K562 (cell line): ENCODE data around the gene HOATZ. TPM values are rescaled to one million over a fixed set of nuclear protein-coding genes. Genes with fewer than 3 reads are reported as not detected.

Experiments used
- ATAC-seq: fragments of 200-7000 bp; cut with Tn5 transposase; 3 replicates; pipeline ENCODE4 v1.9.1; 2020; ENCODE audit warnings: moderate library complexity
- BruUV-seq: library from RNA; stranded (reverse); fragments of 400-500 nt; replicated peaks from 2 replicates; lab custom pipeline; 2021; lab: Mats Ljungman, UMichigan
- CTCF ChIA-PET: fragments of 300-600 bp; formaldehyde crosslinking; extraction: SDS; loops from one replicate; lab custom pipeline; 2021; ENCODE audit warnings: low intra/inter-chr PET ratio; lab: Yijun Ruan, JAX
- POLR2A ChIA-PET: fragments of 300-600, 350-650 bp; sonication (Branson Sonifier 250); formaldehyde crosslinking; extraction: SDS; loops from one replicate; lab custom pipeline; 2021; ENCODE audit warnings: antibody characterized with exemption, inconsistent platforms; lab: Yijun Ruan, JAX
- DNase-seq, 4 experiments: peaks; one replicate each; pipeline versions ENCODE4 v3.0.0 to v3.0.0-alpha.2; 2011 to 2018; ENCODE audit warnings: low spot score in 3 of 4, mixed read lengths in 3 of 4; ENCODE audit errors: extremely low read depth in 1 of 4
- FAIRE-seq: peaks from 2 replicates; lab custom pipeline; 2011; peaks lifted over from hg19 to GRCh38; lab: Jason Lieb, UNC
- H2AFZ ChIP-seq: 2 replicates; pipeline ENCODE4 v1.6.0; 2011; ENCODE audit warnings: low read depth, low read length, control low read depth, inconsistent platforms
- H3K27ac ChIP-seq: fragments of 200-600 bp; 3 replicates; pipeline ENCODE4 v1.8.0; 2011; ENCODE audit warnings: low read depth, mild to moderate bottlenecking, control low read depth, inconsistent platforms, low read length, moderate library complexity, mixed read lengths; ENCODE audit errors: extremely low read depth
- H3K27me3 ChIP-seq, 2 experiments: fragments of 300-600 bp in 1 of 2; 2 replicates in 1 of 2; 3 replicates in 1 of 2; pipeline versions ENCODE4 v1.6.0 to v1.8.0; 2011; ENCODE audit warnings: inconsistent platforms in 2 of 2, low read length in 2 of 2, mild to moderate bottlenecking in 1 of 2, mixed read lengths in 1 of 2, moderate library complexity in 1 of 2; ENCODE audit not compliant: control insufficient read depth in 2 of 2, insufficient read depth in 2 of 2
- H3K36me3 ChIP-seq: fragments of 300-600 bp; 3 replicates; pipeline ENCODE4 v1.8.0; 2011; ENCODE audit warnings: mild to moderate bottlenecking, low read length, inconsistent platforms; ENCODE audit not compliant: control insufficient read depth, insufficient read depth
- H3K4me1 ChIP-seq, 2 experiments: fragments of 200-600 bp in 1 of 2; replicated peaks in 1 of 2; 2 replicates in 1 of 2; 3 replicates in 1 of 2; pipeline versions ENCODE4 v1.5.1 to v1.8.0; 2011; ENCODE audit warnings: inconsistent platforms in 2 of 2, low read length in 2 of 2, mild to moderate bottlenecking in 1 of 2, mixed read lengths in 1 of 2, moderate library complexity in 1 of 2; ENCODE audit not compliant: control insufficient read depth in 2 of 2, insufficient read depth in 2 of 2
- H3K4me2 ChIP-seq: 2 replicates; pipeline ENCODE4 v1.6.1; 2011; ENCODE audit warnings: low read length, control low read depth, inconsistent platforms, mixed read lengths; ENCODE audit not compliant: insufficient read depth
- H3K4me3 ChIP-seq: fragments of 200-600 bp; sonication (generic), shearing (Covaris generic); 2 replicates; pipeline ENCODE4 v1.5.1; 2016; ENCODE audit warnings: control low read depth, inconsistent platforms
- H3K79me2 ChIP-seq: fragments of 200-600 bp; 3 replicates; pipeline ENCODE4 v1.8.0; 2011; ENCODE audit warnings: low read length, inconsistent platforms; ENCODE audit not compliant: control insufficient read depth, insufficient read depth
- H3K9ac ChIP-seq, 2 experiments: 2 replicates each; pipeline versions ENCODE4 v1.6.0 to v1.6.1; 2011; ENCODE audit warnings: low read depth in 2 of 2, low read length in 2 of 2, control low read depth in 1 of 2, inconsistent platforms in 1 of 2, mild to moderate bottlenecking in 1 of 2, mixed read lengths in 1 of 2; ENCODE audit not compliant: insufficient read depth in 1 of 2
- H3K9me1 ChIP-seq: one replicate; pipeline ENCODE4 v1.6.0; 2011; ENCODE audit warnings: inconsistent platforms, mild to moderate bottlenecking, low read length, moderate library complexity; ENCODE audit not compliant: control insufficient read depth, insufficient read depth
- H3K9me3 ChIP-seq: replicated peaks from 2 replicates; pipeline ENCODE4 v1.5.1; 2011; ENCODE audit warnings: low read depth, low read length, inconsistent platforms; ENCODE audit not compliant: control insufficient read depth, insufficient read depth
- H4K20me1 ChIP-seq: replicated peaks from 2 replicates; pipeline ENCODE4 v1.6.1; 2011; ENCODE audit warnings: low read length, inconsistent platforms, mixed read lengths; ENCODE audit not compliant: control insufficient read depth, insufficient read depth
- CAMTA2 ChIP-seq: fragments of 250-450 bp; sonication (Bioruptor Pico); conservative IDR thresholded peaks from 2 replicates; pipeline ENCODE4 v1.5.1; 2022
- CREB3 ChIP-seq: fragments of 450-650 bp; conservative IDR thresholded peaks from 2 replicates; pipeline ENCODE4 v1.6.1; 2016; ENCODE audit warnings: missing genetic modification characterization, low read depth, mild to moderate bottlenecking, missing compliant biosample characterization, moderate library complexity
- CSDE1 ChIP-seq, 2 experiments: fragments of 450-650 bp; IDR thresholded peaks; 2 replicates each; pipeline ENCODE4 v1.6.1; 2016; ENCODE audit warnings: mild to moderate bottlenecking in 1 of 2
- DLX4 ChIP-seq: fragments of 250-450 bp; sonication (Bioruptor Pico); IDR thresholded peaks from 2 replicates; pipeline ENCODE4 v1.6.1; 2021; ENCODE audit warnings: mild to moderate bottlenecking
- ETV6 ChIP-seq, 3 experiments: fragments of 150-350 bp in 1 of 3; sonication (generic) in 1 of 3; formaldehyde crosslinking in 1 of 3; IDR thresholded peaks; 2 replicates each; pipeline versions ENCODE4 v1.6.1 to v1.8.0; 2014 to 2022; ENCODE audit warnings: borderline replicate concordance in 2 of 3, low read depth in 2 of 3, antibody characterized with exemption in 1 of 3, low read length in 1 of 3, mild to moderate bottlenecking in 1 of 3, missing genetic modification reagents in 1 of 3
- HLTF ChIP-seq: fragments of 450-650 bp; IDR thresholded peaks from 2 replicates; pipeline ENCODE4 v1.6.1; 2016
- MEIS2 ChIP-seq: fragments of 450-650 bp; IDR thresholded peaks from 2 replicates; pipeline ENCODE4 v1.6.1; 2014; ENCODE audit warnings: mild to moderate bottlenecking; ENCODE audit not compliant: partially characterized antibody
- PHF21A ChIP-seq: fragments of 450-650 bp; IDR thresholded peaks from 2 replicates; pipeline ENCODE4 v1.6.1; 2017; ENCODE audit warnings: low read depth, borderline replicate concordance
- RBFOX2 ChIP-seq: fragments of 200-400 bp; formaldehyde crosslinking; IDR thresholded peaks from 2 replicates; pipeline ENCODE4 v1.6.1; 2017; ENCODE audit warnings: low read depth, mild to moderate bottlenecking, low read length, moderate library complexity
- RHOXF2B ChIP-seq: fragments of 250-450 bp; sonication (Bioruptor Pico); conservative IDR thresholded peaks from 2 replicates; pipeline ENCODE4 v1.5.1; 2021
- TCF7L2 ChIP-seq: fragments of 150-350 bp; IDR thresholded peaks from 2 replicates; pipeline ENCODE4 v1.6.1; 2016; ENCODE audit warnings: low read depth, mild to moderate bottlenecking, low read length, moderate library complexity
- TFAM ChIP-seq: fragments of 250-450 bp; sonication (Bioruptor Pico); conservative IDR thresholded peaks from 2 replicates; pipeline ENCODE4 v1.5.0; 2021; ENCODE audit warnings: mild to moderate bottlenecking, moderate library complexity
- TSHZ1 ChIP-seq: fragments of 250-450 bp; sonication (Bioruptor Pico); IDR thresholded peaks from 2 replicates; pipeline ENCODE4 v1.4.0; 2020; ENCODE audit warnings: mild to moderate bottlenecking, moderate library complexity
- ZFP30 ChIP-seq: fragments of 250-450 bp; sonication (Bioruptor Pico); IDR thresholded peaks from 2 replicates; pipeline ENCODE4 v1.8.0; 2022; ENCODE audit warnings: moderate library complexity, mild to moderate bottlenecking, inconsistent platforms, borderline replicate concordance
- ZNF512 ChIP-seq: IDR thresholded peaks from 2 replicates; pipeline ENCODE4 v1.6.1; 2016; ENCODE audit warnings: missing genetic modification characterization, missing compliant biosample characterization
- ZNF707 ChIP-seq: fragments of 250-450 bp; sonication (Bioruptor Pico); conservative IDR thresholded peaks from 2 replicates; pipeline ENCODE4 v1.8.0; 2022; ENCODE audit warnings: inconsistent platforms, mild to moderate bottlenecking, moderate library complexity
- ZNF76 ChIP-seq: fragments of 250-450 bp; sonication (Bioruptor Pico); IDR thresholded peaks from 2 replicates; pipeline ENCODE4 v1.4.0; 2020; ENCODE audit warnings: mild to moderate bottlenecking, moderate library complexity, borderline replicate concordance
- WGBS: fragments of 100-300 bp; shearing (Covaris generic); methylation state at CpG from one replicate; pipeline ENCODE4 v1.1.6; 2016; ENCODE audit warnings: low coverage, mixed read lengths; ENCODE audit not compliant: insufficient coverage; ENCODE audit errors: missing lambda C conversion rate; 5-methylcytosine and 5-hydroxymethylcytosine counted together
- in situ Hi-C: fragments of 300-500 bp; cut with MboI; formaldehyde crosslinking; loops from 4 replicates; pipeline ENCODE4 v1.15.0; 2018; ENCODE audit warnings: inconsistent platforms, mixed read lengths
- intact Hi-C: fragments of 100-400 bp; cut with micrococcal nuclease; formaldehyde crosslinking; loops from 2 replicates; pipeline ENCODE4 v1.14.2; 2022
- polyA plus RNA-seq, 8 experiments: library from polyadenylated mRNA; depleted of rRNA in 4 of 8; stranded (reverse) in 5 of 8; unstranded in 3 of 8; fragments of >200 nt; fragmentation: Nextera tagmentation in 2 of 8; fragmentation: Illumina TruSeq in 1 of 8; extraction: Ambion mirVana in 2 of 8; extraction: Trizol in 1 of 8; gene quantifications; 2 replicates each; pipeline versions ENCODE4 v1.2.1 to v1.2.3, GENCODE V29; 2011 to 2014; ENCODE audit warnings: inconsistent platforms in 1 of 8, missing spikeins in 1 of 8
- total RNA-seq, 7 experiments: library from RNA; depleted of rRNA in 6 of 7; stranded (reverse); fragments of >200 nt in 6 of 7; fragmentation: Illumina TruSeq in 2 of 7; extraction: Trizol in 2 of 7; gene quantifications; 2 replicates each; pipeline versions ENCODE4 v1.2.1 to v1.2.3, GENCODE V29; 2011 to 2021; ENCODE audit warnings: low replicate concordance in 1 of 7

HOATZ gene
- total and polyA plus RNA-seq, 9 of the 15 experiments (the other 6 are each of a cell fraction or from before 2014, with no cell fraction given) = not detected

GRCh38 chr11:111526501-111526900 lies 11.9 kb downstream of the HOATZ start:
- no peaks in the 10 kb centered on the region for H4K20me1 ChIP-seq
- CTCF ChIA-PET = no interaction called here
- WGBS = 0% methylated on average over 1 of the region's 1 CpG
- H3K36me3 ChIP-seq = no peaks in the 10 kb centered on the region
- no peaks in the 10 kb centered on the region for H3K9me3 ChIP-seq
- no peak overlapping the region for H3K4me3 ChIP-seq
- H3K79me2 ChIP-seq = no peaks in the 10 kb centered on the region
- H3K9ac ChIP-seq = no peak overlapping the region
- in situ Hi-C loops (no loop called here), intact Hi-C loops (no loop called here)
- no peaks in the 10 kb centered on the region for H3K9me1 ChIP-seq
- POLR2A ChIA-PET = interaction anchor here (0.6 kb wide), 1 partner anchor 41 kb away, joined by 3 read pairs; no protein-coding TSS in a partner anchor
- DNase-seq = no peak
- no peaks in the 10 kb centered on the region for H3K4me1 ChIP-seq
- H3K4me2 ChIP-seq = no peak overlapping the region
- no TSS peak for BruUV-seq
- no peak for FAIRE-seq
- H3K27me3 ChIP-seq = peaks cover 8 to 14% of the 10 kb centered on the region in 2 experiments
- no peak overlapping the region for H2AFZ ChIP-seq
- ATAC-seq = no peak
- H3K27ac ChIP-seq = no peak overlapping the region
- TF ChIP-seq DLX4 (no peak), TCF7L2 (no peak), CREB3 (no peak), ZNF76 (CRISPR knock-in tag) (no peak), ETV6 (IDR thresholded peaks at IDR 0.05; ENCODE audit: borderline replicate concordance in 1 of 2, low read depth in 2 of 2, low read length in 1 of 2) (no peak), ETV6 (CRISPR knock-in tag; IDR thresholded peaks at IDR 0.05; ENCODE audit: borderline replicate concordance) (no peak), CSDE1 (IDR thresholded peaks at IDR 0.05) (no peak), ZNF512 (tag) (no peak), PHF21A (no peak), TFAM (CRISPR knock-in tag) (no peak), RBFOX2 (no peak), ZFP30 (no peak), CAMTA2 (CRISPR knock-in tag) (no peak), HLTF (no peak), MEIS2 (no peak), TSHZ1 (no peak), RHOXF2B (CRISPR knock-in tag) (no peak), ZNF707 (CRISPR knock-in tag) (no peak)
